Measurements from ENCODE around the gene NUDT14. TPM values are rescaled to one million over a fixed set of nuclear protein-coding genes. Genes with fewer than 3 reads are reported as not detected.

NUDT14 gene
- total and polyA plus RNA-seq, 2 of the 4 experiments (the other 2 are of a cell fraction): 5.6 to 9.3 TPM

- H3K79me1 ChIP-seq (ENCODE audit: low read depth in 1 of 2, low read length in 2 of 2): no peaks in the 10 kb centered on the region
- H3K56ac ChIP-seq (ENCODE audit: extremely low read depth, insufficient read depth, low read length): no peak overlapping the region
- H2AK5ac ChIP-seq (ENCODE audit: low read depth, low read length): no peak overlapping the region
- TF ChIP-seq MAFK (IDR thresholded peaks at IDR 0.05; ENCODE audit: low read depth, low read length) (no peak), MXI1 (IDR thresholded peaks at IDR 0.05; ENCODE audit: borderline replicate concordance, low read depth, low read length) (no peak), FOS (IDR thresholded peaks at IDR 0.05; ENCODE audit: low read depth, low read length) (no peak), BHLHE40 (IDR thresholded peaks at IDR 0.05; ENCODE audit: low read depth, low read length) (no peak), MAZ (IDR thresholded peaks at IDR 0.05; ENCODE audit: borderline replicate concordance, low read depth, low read length) (no peak), RCOR1 (IDR thresholded peaks at IDR 0.05; ENCODE audit: insufficient replicate concordance, low read length) (no peak), SMC3 (IDR thresholded peaks at IDR 0.05; ENCODE audit: low read depth, low read length) (no peak), POLR2A (IDR thresholded peaks at IDR 0.05; ENCODE audit: low read depth, low read length) (no peak), RFX5 (IDR thresholded peaks at IDR 0.05; ENCODE audit: low read depth, low read length) (no peak), CTCF (conservative IDR thresholded peaks at IDR 0.05; ENCODE audit: low read depth, low read length) (no peak), CHD1 (IDR thresholded peaks at IDR 0.05; ENCODE audit: low read depth, low read length) (no peak), RAD21 (IDR thresholded peaks at IDR 0.05; ENCODE audit: low read length) (no peak), CEBPB (IDR thresholded peaks at IDR 0.05; ENCODE audit: low read depth, low read length) (no peak), NFE2L2 (IDR thresholded peaks at IDR 0.05; ENCODE audit: low read depth, low read length) (no peak)
- TF ChIP-seq, protein P1, sequence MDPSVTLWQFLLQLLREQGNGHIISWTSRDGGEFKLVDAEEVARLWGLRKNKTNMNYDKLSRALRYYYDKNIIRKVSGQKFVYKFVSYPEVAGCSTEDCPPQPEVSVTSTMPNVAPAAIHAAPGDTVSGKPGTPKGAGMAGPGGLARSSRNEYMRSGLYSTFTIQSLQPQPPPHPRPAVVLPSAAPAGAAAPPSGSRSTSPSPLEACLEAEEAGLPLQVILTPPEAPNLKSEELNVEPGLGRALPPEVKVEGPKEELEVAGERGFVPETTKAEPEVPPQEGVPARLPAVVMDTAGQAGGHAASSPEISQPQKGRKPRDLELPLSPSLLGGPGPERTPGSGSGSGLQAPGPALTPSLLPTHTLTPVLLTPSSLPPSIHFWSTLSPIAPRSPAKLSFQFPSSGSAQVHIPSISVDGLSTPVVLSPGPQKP (IDR thresholded peaks at IDR 0.05; ENCODE audit: borderline replicate concordance, low read depth, low read length): no peak
- TF ChIP-seq, protein P2, sequence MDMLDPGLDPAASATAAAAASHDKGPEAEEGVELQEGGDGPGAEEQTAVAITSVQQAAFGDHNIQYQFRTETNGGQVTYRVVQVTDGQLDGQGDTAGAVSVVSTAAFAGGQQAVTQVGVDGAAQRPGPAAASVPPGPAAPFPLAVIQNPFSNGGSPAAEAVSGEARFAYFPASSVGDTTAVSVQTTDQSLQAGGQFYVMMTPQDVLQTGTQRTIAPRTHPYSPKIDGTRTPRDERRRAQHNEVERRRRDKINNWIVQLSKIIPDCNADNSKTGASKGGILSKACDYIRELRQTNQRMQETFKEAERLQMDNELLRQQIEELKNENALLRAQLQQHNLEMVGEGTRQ (IDR thresholded peaks at IDR 0.05; ENCODE audit: low read depth, low read length): no peak
- H3K18ac ChIP-seq (ENCODE audit: low read depth, low read length): no peak overlapping the region
- no peak overlapping the region for H2BK5ac ChIP-seq (ENCODE audit: low read depth, low read length, poor library complexity, severe bottlenecking)
- no peaks in the 10 kb centered on the region for H3K4me1 ChIP-seq (ENCODE audit: control insufficient read depth, insufficient read depth, low read length)
- H3K27ac ChIP-seq (ENCODE audit: insufficient read depth, low read length): no peak overlapping the region
- no peaks in the 10 kb centered on the region for H4K20me1 ChIP-seq (ENCODE audit: insufficient read depth, low read length)
- no peak overlapping the region for H3K23ac ChIP-seq (ENCODE audit: low read depth, low read length)
- H3K9me1 ChIP-seq (ENCODE audit: insufficient read depth, low read length): no peaks in the 10 kb centered on the region
- no peak for DNase-seq
- no peak overlapping the region for H2BK20ac ChIP-seq (ENCODE audit: low read depth, low read length)
- no peak overlapping the region for H2BK120ac ChIP-seq (ENCODE audit: low read depth, low read length)
- H4K5ac ChIP-seq (ENCODE audit: low read depth, low read length): no peak overlapping the region
- H2BK15ac ChIP-seq (ENCODE audit: low read depth, low read length): no peak overlapping the region
- WGBS, 2 experiments (ENCODE audit: extremely low coverage in 2 of 2, insufficient read length in 1 of 2): 40% methylated on average over 1 of the region's 4 CpGs; no CpG with 5 or more reads in 1 of the 2 experiments
- H3K27me3 ChIP-seq (ENCODE audit: control insufficient read depth, insufficient read depth, low read length): peaks cover 17% of the 10 kb centered on the region; the same call in 1 of the 2 replicates
- in situ Hi-C loops (cut with MboI; ENCODE audit: low sequenced_read_pairs) (no loop called here), intact Hi-C loops (cut with micrococcal nuclease) (no loop called here), dilution Hi-C loops (cut with HindIII; ENCODE audit: low sequenced_read_pairs, unreplicated experiment) (no loop called here)
- H3K9ac ChIP-seq (ENCODE audit: low read depth, low read length): no peak overlapping the region
- no peak overlapping the region for H3K4me3 ChIP-seq (ENCODE audit: insufficient read depth, low read depth, low read length)
- no peaks in the 10 kb centered on the region for H3K36me3 ChIP-seq (ENCODE audit: control insufficient read depth, insufficient read depth, low read length)
- no peak overlapping the region for H2AK9ac ChIP-seq (replicated peaks; ENCODE audit: low read depth, low read length, poor library complexity)
- H3K9me3 ChIP-seq (ENCODE audit: control insufficient read depth, insufficient read depth, low read length): peaks cover 8% of the 10 kb centered on the region; the same call in 1 of the 2 replicates
- H2AFZ ChIP-seq (replicated peaks; ENCODE audit: low read length, poor library complexity): no peak overlapping the region
- CTCF ChIA-PET: no interaction called here
- H3K14ac ChIP-seq (replicated peaks; ENCODE audit: low read depth, low read length): no peak overlapping the region
- POLR2A ChIA-PET (ENCODE audit: unreplicated experiment): no interaction called here
- H4K91ac ChIP-seq (ENCODE audit: insufficient read depth, low read depth, low read length): no peak overlapping the region
- no peak overlapping the region for H3K4ac ChIP-seq (ENCODE audit: low read depth, low read length)
- H3K4me2 ChIP-seq (ENCODE audit: low read depth, low read length): no peak overlapping the region
- ATAC-seq (ENCODE audit: low read depth): no peak
- BruUV-seq (replicated peaks): no TSS peak
- H4K8ac ChIP-seq (ENCODE audit: low read depth in 2 of 2, low read length in 2 of 2): no peak overlapping the region
These were observed 4.9 kb upstream of the NUDT14 start for GRCh38 chr14:105185973-105186372.
